Activated CD8-positive, alpha-beta T cell treated with anti-CD3 and anti-CD28 coated beads for 36 hours (primary cell): ENCODE data around the gene NOC4L. TPM values are rescaled to one million over a fixed set of nuclear protein-coding genes. Genes with fewer than 3 reads are reported as not detected.
A peak's percentile ranks its signal among the peaks of the same experiment; 100 is the strongest.
"Not testable (repeated sequence)": the region's sequence is repeated elsewhere in the genome, so short reads cannot be mapped to it uniquely, and the experiment has no call there.

Experiments used
- ATAC-seq: fragments of 200-7000 bp; cut with Tn5 transposase; one replicate; pipeline ENCODE4 v1.10.0; 2021; ENCODE audit warnings: mild to moderate bottlenecking, moderate library complexity
- CTCF ChIA-PET: fragments of 350-600 bp; sonication (Branson Sonifier 250); formaldehyde crosslinking; loops from one replicate; lab custom pipeline; 2021; ENCODE audit warnings: antibody characterized with exemption; lab: Charles Lee
- POLR2A ChIA-PET: fragments of 350-600 bp; sonication (Branson Sonifier 250); formaldehyde crosslinking; loops from one replicate; lab custom pipeline; 2021; ENCODE audit warnings: antibody characterized with exemption; lab: Charles Lee
- DNase-seq: peaks from one replicate; pipeline ENCODE4 v3.0.0-alpha.2; 2020
- H3K27ac Mint-ChIP-seq: one replicate; pipeline ENCODE4 v1.8.0; 2021; ENCODE audit warnings: mild to moderate bottlenecking, mixed read lengths
- H3K27me3 Mint-ChIP-seq: one replicate; pipeline ENCODE4 v1.8.0; 2021; ENCODE audit warnings: mixed read lengths
- H3K36me3 Mint-ChIP-seq: one replicate; pipeline ENCODE4 v1.8.0; 2021; ENCODE audit warnings: low read depth, mixed read lengths
- H3K4me1 Mint-ChIP-seq: one replicate; pipeline ENCODE4 v1.8.0; 2021; ENCODE audit warnings: low read depth, mixed read lengths
- H3K4me3 Mint-ChIP-seq: one replicate; pipeline ENCODE4 v1.8.0; 2021; ENCODE audit warnings: mild to moderate bottlenecking, moderate library complexity, mixed read lengths
- H3K9me3 Mint-ChIP-seq: one replicate; pipeline ENCODE4 v1.8.0; 2021; ENCODE audit warnings: mixed read lengths
- intact Hi-C: fragments of 100-400 bp; cut with micrococcal nuclease; formaldehyde crosslinking; loops from one replicate; pipeline ENCODE4 v1.10.0; 2022
- total RNA-seq, 2 experiments: library from RNA; stranded (reverse); gene quantifications; one replicate each; pipeline ENCODE4 v1.2.3, GENCODE V29; 2021
- TF ChIP-seq, protein P1 (sequence below): fragments of 200-600 bp; IDR thresholded peaks from one replicate; pipeline ENCODE4 v1.8.0; 2022; ENCODE audit warnings: antibody characterized with exemption, mild to moderate bottlenecking

The NOC4L gene
- total RNA-seq, 2 experiments from 2014 or later = 35.6 to 41.2 TPM

DNA sequence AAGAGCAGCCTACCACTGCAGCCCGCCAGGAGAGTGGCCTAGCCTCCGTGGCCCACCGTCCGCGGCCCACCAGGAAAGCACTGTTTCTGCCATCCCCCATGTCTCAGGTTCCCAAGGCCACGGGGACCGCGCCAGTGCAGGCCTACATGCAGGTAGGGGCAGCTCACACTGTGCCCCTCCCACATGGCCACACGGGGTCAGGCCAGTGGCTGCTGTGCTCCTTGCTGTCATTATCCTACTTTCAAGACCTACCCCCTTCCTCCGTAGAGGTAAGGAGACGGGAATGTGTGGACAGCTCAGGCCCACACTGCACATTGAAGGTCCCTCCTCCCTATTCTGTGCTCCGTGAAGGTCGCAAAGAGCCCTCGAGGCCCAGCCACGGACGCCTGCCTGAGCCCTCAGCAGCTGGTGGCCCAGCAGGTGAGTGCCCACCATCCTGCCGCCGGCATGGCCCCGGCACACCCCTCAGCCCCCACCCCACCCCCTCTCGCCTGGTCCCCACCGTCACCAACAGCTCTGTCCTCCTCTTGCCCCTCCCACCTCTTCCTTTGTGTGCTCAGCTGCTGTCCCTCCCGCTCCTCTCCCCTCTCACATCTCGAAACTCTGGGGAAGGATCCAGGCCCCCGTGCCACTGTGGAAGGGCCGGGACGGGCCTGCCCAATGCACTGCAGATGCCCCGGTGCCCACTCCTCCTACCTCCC is 10.2 kb upstream of the NOC4L start:
- DNase-seq (no peak), ATAC-seq (peak; percentile 30)
- Mint-ChIP-seq H3K36me3 (peaks cover 9% of the 10 kb centered on the region), H3K27ac (no peak overlapping the region), H3K4me3 (no peak overlapping the region), H3K27me3 (no peaks in the 10 kb centered on the region), H3K9me3 (no peaks in the 10 kb centered on the region), H3K4me1 (no peaks in the 10 kb centered on the region)
- intact Hi-C loops = no loop called here
- ChIA-PET POLR2A (no interaction called here), CTCF (interaction anchor here (1.1 kb wide), 1 partner anchor 20 kb away, joined by 3 read pairs; no protein-coding TSS in a partner anchor)
- TF ChIP-seq, protein P1, sequence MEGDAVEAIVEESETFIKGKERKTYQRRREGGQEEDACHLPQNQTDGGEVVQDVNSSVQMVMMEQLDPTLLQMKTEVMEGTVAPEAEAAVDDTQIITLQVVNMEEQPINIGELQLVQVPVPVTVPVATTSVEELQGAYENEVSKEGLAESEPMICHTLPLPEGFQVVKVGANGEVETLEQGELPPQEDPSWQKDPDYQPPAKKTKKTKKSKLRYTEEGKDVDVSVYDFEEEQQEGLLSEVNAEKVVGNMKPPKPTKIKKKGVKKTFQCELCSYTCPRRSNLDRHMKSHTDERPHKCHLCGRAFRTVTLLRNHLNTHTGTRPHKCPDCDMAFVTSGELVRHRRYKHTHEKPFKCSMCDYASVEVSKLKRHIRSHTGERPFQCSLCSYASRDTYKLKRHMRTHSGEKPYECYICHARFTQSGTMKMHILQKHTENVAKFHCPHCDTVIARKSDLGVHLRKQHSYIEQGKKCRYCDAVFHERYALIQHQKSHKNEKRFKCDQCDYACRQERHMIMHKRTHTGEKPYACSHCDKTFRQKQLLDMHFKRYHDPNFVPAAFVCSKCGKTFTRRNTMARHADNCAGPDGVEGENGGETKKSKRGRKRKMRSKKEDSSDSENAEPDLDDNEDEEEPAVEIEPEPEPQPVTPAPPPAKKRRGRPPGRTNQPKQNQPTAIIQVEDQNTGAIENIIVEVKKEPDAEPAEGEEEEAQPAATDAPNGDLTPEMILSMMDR = no peak

GRCh38 chr12:132134653-132135183 is 9.5 kb upstream of the NOC4L start:
- H3K9me3 Mint-ChIP-seq, H3K4me3 Mint-ChIP-seq, CTCF ChIA-PET, ATAC-seq, DNase-seq, POLR2A ChIA-PET, H3K36me3 Mint-ChIP-seq, H3K27ac Mint-ChIP-seq, intact Hi-C loops, H3K27me3 Mint-ChIP-seq, H3K4me1 Mint-ChIP-seq: not testable (repeated sequence)

DNA sequence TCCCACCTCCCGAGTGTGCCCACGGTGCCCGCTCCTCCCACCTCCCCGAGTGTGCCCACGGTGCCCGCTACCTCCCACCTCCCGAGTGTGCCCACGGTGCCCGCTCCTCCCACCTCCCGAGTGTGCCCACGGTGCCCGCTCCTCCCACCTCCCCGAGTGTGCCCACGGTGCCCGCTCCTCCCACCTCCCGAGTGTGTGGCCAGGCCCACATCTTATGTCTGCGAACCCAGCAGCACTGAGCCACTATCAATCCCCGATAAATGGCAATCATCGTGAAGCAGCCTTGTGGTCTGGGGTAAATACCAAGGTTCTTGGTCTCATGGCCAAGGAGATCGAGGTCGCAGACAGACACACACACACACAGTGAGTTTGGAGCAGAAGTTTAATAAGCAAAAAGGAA is 8.0 kb upstream of the NOC4L start:
- POLR2A ChIA-PET = interaction anchor here (1.1 to 1.5 kb wide), 2 partner anchors 9 to 10 kb away, joined by 4 to 5 read pairs; no protein-coding TSS in a partner anchor
- H3K27me3 Mint-ChIP-seq, H3K9me3 Mint-ChIP-seq, ATAC-seq, H3K4me3 Mint-ChIP-seq, DNase-seq, H3K4me1 Mint-ChIP-seq, CTCF ChIA-PET, H3K27ac Mint-ChIP-seq, intact Hi-C loops: not testable (repeated sequence)
- peaks cover 17% of the 10 kb centered on the region for H3K36me3 Mint-ChIP-seq

- Mint-ChIP-seq H3K36me3 (peaks cover 19% of the 10 kb centered on the region), H3K4me3 (no peak overlapping the region), H3K4me1 (peaks cover 2% of the 10 kb centered on the region), H3K27me3 (no peaks in the 10 kb centered on the region), H3K27ac (no peak overlapping the region), H3K9me3 (no peaks in the 10 kb centered on the region)
- intact Hi-C loops = no loop called here
- no peak for DNase-seq
- TF ChIP-seq, protein P1 = no peak
- ATAC-seq = no peak
- POLR2A ChIA-PET = interaction anchor here (1.2 to 1.5 kb wide), 2 partner anchors 10 to 83 kb away, joined by 3 to 5 read pairs; no protein-coding TSS in a partner anchor
- CTCF ChIA-PET = no interaction called here
Measured at GRCh38 chr12:132137483-132138125, 6.7 kb upstream of the NOC4L start.

GRCh38 chr12:132138941-132139871 is 5.1 kb upstream of the NOC4L start:
- no peak for DNase-seq
- TF ChIP-seq, protein P1 = no peak
- ChIA-PET POLR2A (interaction anchor here (1.0 to 1.4 kb wide), 2 partner anchors 9 to 119 kb away, joined by 3 to 4 read pairs; no protein-coding TSS in a partner anchor), CTCF (interaction anchor here (0.5 to 1.3 kb wide), 2 partner anchors 11 to 288 kb away, joined by 3 to 4 read pairs; no protein-coding TSS in a partner anchor)
- Mint-ChIP-seq H3K4me1 (peaks cover 4% of the 10 kb centered on the region), H3K36me3 (peaks cover 24% of the 10 kb centered on the region), H3K4me3 (no peak overlapping the region), H3K9me3 (no peaks in the 10 kb centered on the region), H3K27ac (no peak overlapping the region), H3K27me3 (no peaks in the 10 kb centered on the region)
- intact Hi-C loops = no loop called here
- ATAC-seq = no peak
